AG04450 (cell line): ENCODE data around the gene PRG3. TPM values are rescaled to one million over a fixed set of nuclear protein-coding genes. Genes with fewer than 3 reads are reported as not detected.

Experiments used
- CTCF ChIA-PET: fragments of 300-600, 350-600 bp; formaldehyde crosslinking; extraction: SDS; loops from one replicate; lab custom pipeline; 2022; ENCODE audit warnings: antibody characterized with exemption, inconsistent platforms; lab: Charles Lee
- POLR2A ChIA-PET: fragments of 350-600 bp; formaldehyde crosslinking; extraction: SDS; loops from one replicate; lab custom pipeline; 2021; ENCODE audit warnings: antibody characterized with exemption, inconsistent platforms; lab: Yijun Ruan, JAX
- DNase-seq: peaks from one replicate; pipeline ENCODE4 v3.0.0-alpha.2; 2011; ENCODE audit warnings: low read depth, low spot score
- H3K27ac ChIP-seq: one replicate; pipeline ENCODE4 v1.5.1; 2012; ENCODE audit warnings: low read depth, low read length, control low read depth
- H3K27me3 ChIP-seq: one replicate; pipeline ENCODE4 v1.6.0; 2012; ENCODE audit warnings: low read length; ENCODE audit not compliant: control insufficient read depth, insufficient read depth
- H3K4me3 ChIP-seq: 2 replicates; pipeline ENCODE4 v1.5.1; 2011; ENCODE audit warnings: mild to moderate bottlenecking, low read depth, low read length, control low read depth
- H3K9me3 ChIP-seq: 2 replicates; pipeline ENCODE4 v1.5.1; 2012; ENCODE audit warnings: low read length; ENCODE audit not compliant: control insufficient read depth, insufficient read depth
- CTCF ChIP-seq: IDR thresholded peaks from 2 replicates; pipeline ENCODE4 v1.5.1; 2011; ENCODE audit warnings: low read depth, low read length, control low read depth, inconsistent platforms
- polyA plus RNA-seq: library from polyadenylated mRNA; depleted of rRNA; stranded (reverse); fragments of >200 nt; gene quantifications from 2 replicates; pipeline ENCODE4 v1.2.3, GENCODE V29; 2011

PRG3 gene
- polyA plus RNA-seq, 1 experiment, result not detected

DNA sequence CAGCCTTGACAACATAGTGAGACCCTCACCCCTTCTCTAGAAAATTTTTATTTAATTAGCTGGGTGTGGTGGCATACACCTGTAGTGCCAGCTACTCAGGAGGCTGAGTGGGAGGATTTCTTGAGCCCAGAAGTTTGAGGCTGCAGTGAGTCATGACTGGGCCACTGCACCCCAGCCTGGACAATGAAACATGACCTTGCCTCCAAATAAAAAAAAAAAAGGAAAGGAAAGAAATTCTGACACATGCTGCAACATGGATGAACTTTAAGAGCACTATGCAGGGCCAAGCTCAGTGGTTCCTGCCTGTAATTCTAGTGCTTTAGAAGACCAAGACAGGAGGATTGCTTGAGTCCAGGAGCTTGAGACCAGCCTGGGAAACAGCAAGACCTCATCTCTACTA is 37.2 kb upstream of the PRG3 start:
- POLR2A ChIA-PET, result no interaction called here
- no peaks in the 10 kb centered on the region for H3K9me3 ChIP-seq
- H3K4me3 ChIP-seq, result no peak overlapping the region
- H3K27ac ChIP-seq, result no peak overlapping the region
- H3K27me3 ChIP-seq, result no peaks in the 10 kb centered on the region
- CTCF ChIA-PET, result no interaction called here
- no peak for TF ChIP-seq CTCF
- DNase-seq, result no peak

GRCh38 chr11:57417056-57417455 is 36.1 kb upstream of the PRG3 start:
- no peak for TF ChIP-seq CTCF
- Histone ChIP-seq H3K9me3 (no peaks in the 10 kb centered on the region), H3K27ac (peak overlapping the region; percentile 11), H3K27me3 (no peaks in the 10 kb centered on the region), H3K4me3 (no peak overlapping the region)
- ChIA-PET POLR2A (interaction anchor here (0.6 kb wide), 1 partner anchor 42 kb away, joined by 6 read pairs; no protein-coding TSS in a partner anchor), CTCF (interaction anchor here (1.5 kb wide), 1 partner anchor 76 kb away, joined by 3 read pairs; no protein-coding TSS in a partner anchor)
- no peak for DNase-seq

DNA sequence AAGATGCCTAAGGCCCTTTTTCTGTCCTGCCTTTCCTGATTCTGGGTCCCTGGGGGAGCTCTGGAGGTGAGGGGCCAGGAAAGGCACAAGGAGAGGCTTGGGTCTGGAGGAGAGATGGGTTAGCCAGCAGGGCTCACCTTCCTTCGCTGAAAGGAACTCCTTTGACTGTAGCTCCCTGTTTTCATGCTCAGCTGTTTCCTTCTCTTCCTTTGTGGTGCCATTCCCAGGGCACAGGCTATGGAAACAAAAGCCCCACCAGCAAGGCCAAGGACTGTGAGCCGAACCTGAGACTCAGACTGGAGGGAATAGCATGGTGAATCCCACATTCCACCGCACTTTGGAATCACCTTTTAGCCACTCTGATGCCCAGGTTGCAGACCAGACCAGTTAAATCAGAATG is 35.5 kb upstream of the PRG3 start:
- CTCF ChIA-PET, result interaction anchor here (1.5 kb wide), 1 partner anchor 77 kb away, joined by 3 read pairs; no protein-coding TSS in a partner anchor
- Histone ChIP-seq H3K9me3 (no peaks in the 10 kb centered on the region), H3K4me3 (no peak overlapping the region), H3K27me3 (no peaks in the 10 kb centered on the region), H3K27ac (no peak overlapping the region)
- no peak for DNase-seq
- POLR2A ChIA-PET, result interaction anchor here (0.6 kb wide), 1 partner anchor 43 kb away, joined by 6 read pairs; no protein-coding TSS in a partner anchor
- TF ChIP-seq CTCF, result no peak

DNA sequence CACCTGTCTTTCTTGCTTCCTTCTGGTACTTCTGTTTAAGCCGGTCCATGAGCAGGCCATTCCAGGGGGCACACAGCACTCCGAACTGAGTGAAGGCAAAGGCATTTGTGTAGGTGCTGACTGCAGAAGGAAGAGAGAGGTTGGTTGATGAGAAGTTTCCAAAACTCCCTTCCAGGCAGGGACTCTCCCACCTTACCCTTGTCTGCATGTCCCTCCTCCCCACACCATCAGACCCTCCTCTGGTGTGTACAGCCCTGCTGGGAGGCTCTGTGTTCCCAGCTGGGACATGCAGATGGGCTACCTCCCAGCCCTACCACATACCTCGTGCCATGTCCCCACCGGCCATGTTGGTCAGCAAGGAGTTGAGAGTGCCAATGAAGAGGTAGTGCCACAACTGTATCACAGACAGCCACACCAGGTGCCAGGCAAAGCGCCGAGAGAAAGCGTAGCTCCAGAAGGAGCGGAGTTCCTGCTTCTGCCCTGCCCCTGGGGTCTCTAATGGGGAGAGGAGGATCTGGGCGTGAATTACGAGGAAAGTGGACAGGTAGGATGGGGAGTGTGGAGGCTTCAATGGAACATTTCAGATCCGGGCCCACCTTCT is 33.8 kb upstream of the PRG3 start:
- ChIA-PET CTCF (no interaction called here), POLR2A (interaction anchor here (0.7 kb wide), 1 partner anchor 15 kb away, joined by 8 read pairs; no protein-coding TSS in a partner anchor)
- Histone ChIP-seq H3K4me3 (no peak overlapping the region), H3K27me3 (no peaks in the 10 kb centered on the region), H3K27ac (no peak overlapping the region), H3K9me3 (no peaks in the 10 kb centered on the region)
- DNase-seq, result no peak
- TF ChIP-seq CTCF, result no peak

DNA sequence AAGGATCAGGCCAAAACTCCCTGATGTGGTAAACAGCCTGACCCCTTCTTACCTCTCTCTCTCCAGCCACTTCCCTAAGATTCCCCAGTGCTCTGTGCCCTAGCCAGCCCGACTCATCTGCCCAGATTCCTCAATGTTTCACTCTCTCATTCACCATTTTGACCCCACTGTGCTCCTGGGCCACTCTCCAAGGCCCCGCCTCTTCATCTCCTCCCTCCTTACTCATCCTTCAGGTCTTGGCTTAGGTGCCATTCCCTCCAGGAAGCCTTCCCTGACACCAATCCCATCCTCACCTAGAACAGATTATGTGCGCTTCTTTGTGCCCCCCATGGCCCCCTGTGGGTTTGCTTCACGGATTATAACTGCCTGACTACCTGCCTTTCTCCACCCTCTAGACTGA is 32.7 kb upstream of the PRG3 start:
- CTCF ChIA-PET, result no interaction called here
- Histone ChIP-seq H3K27ac (no peak overlapping the region), H3K4me3 (no peak overlapping the region), H3K27me3 (no peaks in the 10 kb centered on the region), H3K9me3 (no peaks in the 10 kb centered on the region)
- DNase-seq, result no peak
- POLR2A ChIA-PET, result interaction anchor here (0.7 kb wide), 1 partner anchor 14 kb away, joined by 8 read pairs; no protein-coding TSS in a partner anchor
- TF ChIP-seq CTCF, result no peak
